ENCODE measurements around the gene LITAFD.
"Not testable (repeated sequence)": the region's sequence is repeated elsewhere in the genome, so short reads cannot be mapped to it uniquely, and the experiment has no call there.

Gene LITAFD

DNA sequence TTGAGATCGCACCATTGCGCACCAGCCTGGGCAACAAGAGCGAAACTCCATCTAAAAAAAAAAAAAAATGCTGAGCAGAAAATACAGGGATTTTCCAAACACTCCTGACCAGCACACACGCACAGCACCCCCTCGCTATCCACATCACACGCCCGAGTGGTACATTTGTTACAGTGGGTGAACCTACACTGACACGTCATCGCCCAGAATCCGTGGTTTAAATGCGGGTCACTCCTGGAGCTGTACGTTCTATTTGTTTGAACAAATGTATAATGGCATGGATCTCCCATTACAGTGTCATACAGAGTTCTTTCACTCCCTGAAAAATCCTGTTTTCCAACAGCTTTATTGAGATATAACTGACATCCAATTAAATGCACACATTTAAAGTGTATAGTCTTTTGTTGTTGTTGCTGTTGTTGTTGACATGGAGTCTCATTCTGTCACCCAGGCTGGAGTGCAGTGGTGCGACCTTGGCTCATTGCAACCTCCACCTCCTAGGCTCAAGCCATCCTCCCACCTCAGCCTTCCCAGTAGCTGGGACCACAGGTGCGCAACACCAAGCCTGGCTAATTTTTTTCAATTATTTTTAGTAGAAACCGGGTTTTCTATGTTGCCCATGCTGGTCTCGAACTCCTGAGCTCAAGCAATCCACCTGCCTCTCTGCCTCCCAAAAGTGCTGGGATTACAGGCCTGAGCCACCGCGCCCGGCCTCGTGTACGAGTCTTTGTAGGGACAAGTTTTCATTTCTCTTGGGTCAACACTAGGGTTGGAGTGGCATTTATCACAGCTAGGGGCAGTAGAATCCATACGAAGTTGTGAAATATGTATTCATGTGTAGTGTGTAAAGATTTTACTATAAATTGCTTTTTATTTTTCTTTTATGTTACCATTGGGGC lies 8.9 kb upstream of the LITAFD start:
- DNase-seq (ENCODE audit: low spot score): no peak

DNA sequence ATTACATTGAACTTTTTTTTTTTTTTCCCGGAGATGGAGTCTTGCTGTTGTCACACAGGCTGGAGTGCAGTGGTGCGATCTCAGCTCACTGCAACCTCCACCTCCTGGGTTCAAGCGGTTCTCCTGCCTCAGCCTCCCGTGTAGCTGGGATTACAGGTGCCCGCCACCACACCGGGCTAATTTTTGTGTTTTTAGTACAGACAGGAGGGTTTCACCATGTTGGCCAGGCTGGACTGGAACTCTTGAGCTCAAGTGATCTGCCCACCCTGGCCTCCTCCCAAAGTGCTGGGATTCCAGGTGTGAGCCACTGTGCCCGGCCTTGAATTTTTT lies 8.3 kb upstream of the LITAFD start:
- DNase-seq (ENCODE audit: low spot score): not testable (repeated sequence)

DNA sequence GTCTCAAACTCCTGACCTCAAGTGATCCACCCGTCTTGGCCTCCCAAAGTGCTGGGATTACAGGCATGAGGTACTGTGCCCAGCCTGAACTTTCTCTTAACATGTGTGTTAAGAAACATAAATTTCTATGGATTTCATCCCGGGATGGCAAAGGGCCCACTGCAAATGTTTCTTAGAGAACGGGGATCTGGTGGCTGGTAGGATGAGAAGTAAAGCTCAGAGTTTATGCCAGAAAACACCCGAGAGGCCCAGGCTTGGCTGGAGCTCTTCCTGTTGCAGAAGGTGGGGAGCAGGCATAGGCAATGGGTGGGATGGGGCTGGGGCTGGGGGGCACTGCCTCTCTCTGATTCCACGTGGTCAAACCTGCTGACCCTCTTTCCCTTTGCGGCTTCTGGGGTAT lies 7.8 kb upstream of the LITAFD start:
- DNase-seq (ENCODE audit: low spot score): no peak

DNA sequence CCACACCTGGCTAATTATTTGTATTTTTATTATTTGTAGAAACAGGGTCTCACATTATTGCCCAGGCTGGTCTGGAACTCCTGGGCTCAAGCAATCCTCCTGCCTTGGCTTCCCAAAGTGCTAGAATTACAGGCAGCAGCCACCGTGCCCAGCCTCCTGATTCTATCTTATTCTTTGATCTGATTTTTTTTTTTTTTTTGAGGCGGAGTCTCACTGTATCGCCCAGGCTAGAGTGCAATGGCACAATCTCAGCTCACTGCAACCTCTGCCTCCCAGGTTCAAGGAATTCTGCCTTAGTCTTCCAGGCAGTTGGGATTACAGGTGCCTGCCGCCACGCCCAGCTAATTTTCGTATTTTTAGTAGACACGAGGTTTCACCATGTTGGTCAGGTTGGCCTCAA lies 6.8 kb upstream of the LITAFD start:
- DNase-seq (ENCODE audit: low spot score): not testable (repeated sequence)

DNA sequence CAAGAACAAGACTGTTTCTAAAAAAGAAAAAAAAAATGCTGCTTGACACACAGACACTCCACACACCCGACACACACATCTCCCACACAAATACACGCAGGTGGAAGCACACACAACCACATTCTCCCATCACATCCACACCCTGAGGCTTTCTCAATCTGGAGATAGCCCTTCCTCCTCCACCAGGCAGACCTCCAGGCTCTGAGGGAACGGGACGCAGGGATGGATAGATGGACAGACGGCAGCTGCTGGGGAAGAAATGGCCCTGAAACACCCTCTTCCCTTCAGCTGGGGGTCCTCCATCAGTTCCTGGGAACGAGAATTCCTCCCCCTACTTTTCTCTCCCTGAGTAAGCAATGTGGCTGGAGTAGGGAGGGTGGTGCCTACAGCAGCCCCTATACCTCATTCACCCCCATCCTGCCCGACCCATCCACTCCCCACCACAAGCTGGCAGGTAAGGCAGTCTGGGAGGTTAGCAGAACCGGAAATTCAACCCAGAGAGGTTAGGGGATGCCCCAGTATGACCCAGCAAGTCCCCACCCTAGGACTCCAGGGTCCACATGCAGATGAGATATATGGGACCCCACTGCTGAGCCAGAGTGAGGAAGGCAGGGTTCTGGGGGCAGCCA lies 4.1 kb upstream of the LITAFD start:
- no peak for DNase-seq (ENCODE audit: low spot score)

DNA sequence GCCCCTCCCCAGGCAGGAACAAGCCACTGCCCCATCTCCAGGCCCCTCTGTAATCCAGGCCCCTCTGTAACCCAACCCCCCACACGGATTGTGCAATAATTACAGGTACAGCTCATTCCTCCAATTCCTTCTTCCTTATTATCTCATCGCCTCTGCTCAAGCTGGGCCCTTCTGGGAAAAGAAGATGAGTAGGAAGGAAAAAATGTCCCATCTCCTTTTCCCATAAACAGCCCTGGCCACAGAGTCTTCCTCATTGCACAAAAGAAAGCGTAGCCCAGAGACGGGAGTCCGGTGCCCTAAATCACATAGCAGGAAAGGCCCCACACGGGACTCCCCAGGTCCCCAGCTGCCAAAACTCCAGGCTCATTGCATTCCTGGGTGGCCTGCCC lies 3.6 kb upstream of the LITAFD start:
- DNase-seq (ENCODE audit: low spot score): no peak

DNA sequence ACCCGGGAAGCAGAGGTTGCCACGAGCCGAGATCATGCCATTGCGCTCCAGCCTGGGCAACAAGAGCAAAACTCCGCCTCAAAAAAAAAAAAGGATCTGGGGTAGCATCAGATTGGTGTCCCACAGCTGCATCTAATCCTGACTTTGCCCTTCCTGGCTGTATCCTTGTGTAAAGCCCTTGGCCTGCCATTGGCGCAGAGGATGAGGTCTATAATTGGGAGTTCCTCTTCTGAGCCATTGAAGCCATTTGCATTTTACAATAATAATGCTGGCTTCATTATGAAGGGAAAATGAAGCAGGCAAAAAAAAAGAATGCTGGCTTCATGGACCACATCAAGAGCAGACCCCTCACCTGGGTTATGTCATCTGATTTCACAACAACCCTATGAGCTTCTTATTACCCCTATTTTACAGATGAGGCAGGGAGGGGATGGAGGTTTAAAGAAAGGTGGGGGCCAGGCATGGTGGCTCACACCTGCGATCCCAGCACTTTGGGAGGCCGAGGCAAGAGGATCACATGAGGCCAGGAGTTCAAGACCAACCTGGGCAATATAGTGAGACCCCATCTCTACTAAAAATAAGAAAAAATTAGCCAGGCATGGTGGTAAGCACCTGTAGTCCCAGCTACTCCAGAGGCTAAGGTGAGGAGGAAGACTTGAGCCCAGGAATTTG lies 1.2 kb upstream of the LITAFD start:
- DNase-seq (ENCODE audit: low spot score): no peak

DNA sequence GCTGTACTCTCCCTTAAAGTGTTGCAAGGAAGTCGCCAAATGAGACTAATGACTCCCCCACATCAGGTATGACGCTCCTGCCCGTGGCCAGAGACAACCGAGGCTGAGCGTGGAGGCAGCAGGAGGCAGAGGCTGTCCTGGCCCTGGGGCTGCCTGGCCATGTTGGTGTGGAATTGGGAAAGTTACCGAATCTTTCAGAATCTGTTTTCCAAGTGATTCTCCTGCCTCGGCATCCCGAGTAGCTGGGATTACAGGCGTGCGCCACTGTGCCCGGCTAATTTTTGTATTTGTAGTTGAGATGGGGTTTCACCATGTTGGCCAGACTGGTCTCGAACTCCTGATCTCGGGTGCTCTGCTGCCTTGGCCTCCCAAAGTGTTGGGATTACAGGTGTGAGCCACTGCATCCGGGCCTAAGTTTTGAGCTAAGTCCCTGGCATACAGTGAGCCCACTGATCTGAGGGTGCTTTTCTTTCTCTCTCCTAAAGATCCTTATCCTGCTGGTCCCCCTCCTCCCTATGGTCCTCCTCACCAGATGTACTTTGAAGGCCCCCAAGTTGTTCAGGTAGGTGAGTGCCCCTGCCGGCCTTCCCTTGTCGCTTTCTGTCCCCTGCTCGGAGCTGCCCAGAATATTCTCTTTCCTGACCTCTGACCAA lies 700 bp downstream of the LITAFD start:
- DNase-seq (ENCODE audit: low spot score): no peak

DNA sequence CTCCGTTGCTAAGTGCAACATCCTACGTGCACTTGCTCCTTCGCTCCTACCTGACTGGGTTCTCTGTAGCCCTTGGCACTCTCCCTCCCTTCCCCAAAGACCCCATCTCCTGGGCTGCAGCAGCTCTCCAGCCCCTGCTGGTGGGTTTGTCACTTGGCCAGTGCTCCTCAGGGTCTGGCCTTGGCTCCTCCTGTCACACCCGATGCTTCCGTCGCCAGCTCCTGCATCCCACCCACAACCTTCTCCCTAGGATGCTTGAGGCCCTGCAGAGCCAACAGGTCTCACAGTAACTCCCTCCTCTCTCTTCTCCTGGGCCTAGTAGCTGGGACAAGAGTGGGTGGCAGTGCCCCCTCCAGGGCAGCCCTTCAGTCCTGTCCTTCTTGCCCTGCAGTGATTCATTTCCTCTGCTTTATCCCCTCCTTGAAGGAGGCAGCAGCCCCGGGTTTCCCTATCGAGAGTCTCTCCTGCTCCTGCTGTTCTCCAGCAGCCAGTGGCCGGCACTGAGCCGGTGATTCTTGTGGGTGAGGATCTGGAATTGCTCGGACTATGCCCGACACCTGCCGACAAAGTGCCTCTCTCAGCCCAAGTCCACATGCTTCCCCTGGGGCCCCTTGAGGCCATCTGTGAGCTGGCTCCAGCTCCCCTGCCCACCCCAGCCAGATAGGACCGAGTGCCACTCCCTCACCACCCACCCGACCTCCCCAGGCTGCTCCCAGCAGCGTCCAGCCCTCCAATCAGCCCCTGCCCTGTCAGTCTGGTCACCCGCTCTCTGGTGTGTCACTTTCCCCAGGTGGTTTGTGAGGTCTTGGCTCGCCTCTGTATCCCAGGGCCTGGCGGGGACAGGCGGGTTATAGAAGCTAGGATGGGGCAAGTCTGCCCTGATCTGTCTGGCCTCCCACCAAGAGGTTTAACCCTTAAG lies 3.8 kb downstream of the LITAFD start:
- DNase-seq (ENCODE audit: low spot score): no peak

DNA sequence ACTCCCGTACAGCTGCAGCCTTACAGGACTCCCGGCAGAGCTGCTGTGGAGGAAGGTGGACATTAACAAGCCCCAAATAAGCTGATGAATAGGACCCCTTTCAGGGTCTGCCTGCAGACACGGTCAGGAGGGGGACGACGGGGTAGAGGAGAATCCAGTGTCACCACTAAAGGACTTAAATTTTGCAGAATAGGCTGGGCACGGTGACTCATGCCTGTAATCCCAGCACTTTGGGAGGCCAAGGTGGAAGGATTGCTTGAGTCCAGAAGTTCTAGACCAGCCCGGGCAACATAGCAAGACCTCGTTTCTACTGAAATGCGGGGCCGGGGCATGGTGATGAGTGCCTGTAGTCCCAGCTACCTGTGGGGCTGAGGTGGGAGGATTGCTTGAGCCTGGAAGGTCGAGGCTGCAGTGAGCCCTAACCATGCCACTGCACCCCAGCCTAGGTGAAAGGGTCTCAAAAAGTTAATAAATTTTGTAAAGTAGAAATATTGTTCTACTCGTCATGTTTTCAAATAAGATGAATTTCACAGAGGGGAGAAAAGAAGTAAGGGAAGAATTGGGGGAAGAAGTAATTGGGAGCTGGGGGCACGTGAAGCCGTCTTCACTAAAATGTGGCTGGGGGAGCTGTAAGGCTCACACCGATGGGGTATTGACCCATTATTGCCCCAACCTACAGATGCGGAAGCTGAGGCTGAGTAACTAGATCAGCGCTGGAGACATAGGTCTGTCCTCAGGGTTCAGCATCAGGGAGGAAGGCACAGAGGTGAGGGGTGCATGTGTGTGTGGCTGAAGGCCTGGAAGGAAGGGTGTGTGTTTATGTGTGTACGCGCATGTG lies 4.7 kb downstream of the LITAFD start:
- DNase-seq (ENCODE audit: low spot score): no peak

DNA sequence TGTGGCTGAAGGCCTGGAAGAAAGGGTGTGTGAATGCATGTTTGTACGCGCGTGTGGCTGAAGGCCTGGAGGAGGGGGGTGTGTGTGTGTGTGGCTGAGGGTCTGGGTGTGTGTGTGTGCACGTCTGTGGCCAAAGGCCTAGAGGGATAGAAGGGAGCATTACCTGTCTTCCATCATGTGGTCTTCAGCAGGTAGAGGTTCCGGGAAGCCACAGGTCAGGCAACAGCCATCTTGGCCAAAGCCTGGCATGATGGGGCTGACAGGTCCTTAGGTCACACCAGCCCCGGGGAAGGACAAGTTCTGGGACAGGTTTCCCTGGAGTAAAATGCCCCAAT lies 5.2 kb downstream of the LITAFD start:
- no peak for DNase-seq (ENCODE audit: low spot score)

DNA sequence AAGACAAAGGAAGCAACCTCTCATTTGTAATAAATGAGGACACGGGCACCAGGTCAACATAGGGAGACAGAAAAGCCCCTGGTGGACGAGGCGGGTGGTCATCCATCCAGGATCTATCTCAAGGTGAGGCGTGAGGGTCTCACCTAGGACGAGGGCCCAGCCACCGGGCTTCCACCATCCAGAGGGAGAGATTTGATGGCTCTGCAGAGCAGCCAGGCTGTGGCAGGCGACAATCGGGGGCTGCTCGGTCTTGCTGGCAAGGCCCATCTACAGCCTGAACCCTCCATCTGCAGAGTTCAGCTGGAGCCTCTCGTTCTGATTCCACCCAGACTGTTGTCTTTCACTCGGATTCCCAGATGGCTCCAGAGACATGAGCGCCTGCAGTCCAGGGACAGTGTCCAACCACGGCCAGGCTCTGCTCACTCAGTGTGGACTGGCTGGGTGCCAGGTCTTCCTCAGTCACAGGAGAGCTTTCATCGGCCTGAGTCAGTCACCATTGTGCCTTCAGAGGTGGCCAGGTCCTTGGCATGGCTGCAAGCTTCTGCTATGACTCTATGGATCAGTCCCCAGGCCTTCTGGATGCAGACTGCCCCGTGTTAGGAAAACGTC lies 5.9 kb downstream of the LITAFD start:
- no peak for DNase-seq (ENCODE audit: low spot score)

DNA sequence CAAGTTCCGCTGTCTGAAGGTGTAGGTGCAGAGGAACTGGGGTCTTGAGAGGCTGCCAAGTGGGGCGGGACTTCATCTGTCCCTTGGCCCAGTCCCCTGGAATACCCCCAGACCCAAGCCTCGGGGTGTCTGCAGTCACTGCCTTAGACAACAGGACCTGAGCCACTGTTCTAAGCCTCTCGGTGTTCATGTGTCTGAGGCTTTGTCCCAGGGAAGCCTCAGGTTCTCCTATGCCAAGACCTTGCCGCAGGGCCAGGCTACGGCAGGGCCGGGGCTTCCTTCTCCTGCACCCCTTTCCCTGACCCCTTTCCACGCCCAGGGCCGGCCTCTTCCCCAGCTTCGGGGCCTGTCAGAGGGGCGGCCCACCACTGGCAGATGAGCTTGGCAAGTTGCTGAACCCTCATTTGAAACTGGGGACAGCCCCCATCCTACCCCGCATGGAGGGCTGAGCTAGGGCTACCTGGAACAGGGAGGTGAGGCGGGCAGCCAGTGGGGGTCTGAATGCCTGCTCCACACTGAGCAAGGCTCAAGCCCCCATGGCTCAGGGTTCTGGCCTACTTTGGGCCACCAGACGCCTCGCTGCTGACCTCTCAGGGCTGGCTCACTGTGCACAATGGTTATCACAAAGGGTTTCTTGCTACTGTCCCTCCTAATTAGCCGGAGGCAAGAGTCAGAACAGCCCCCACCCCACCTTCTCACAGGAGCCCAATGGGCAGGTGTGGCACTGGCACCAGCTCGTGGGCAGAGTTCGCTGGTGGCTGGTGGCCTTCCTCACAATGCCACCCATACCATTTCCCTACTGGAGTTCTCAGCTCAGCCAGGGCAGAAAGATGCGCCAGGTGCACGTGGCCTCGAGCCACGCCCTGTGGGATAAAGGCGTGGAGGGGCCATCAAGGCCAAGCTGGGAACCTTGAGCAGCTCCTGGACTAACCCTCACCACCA lies 7.1 kb downstream of the LITAFD start:
- no peak for DNase-seq (ENCODE audit: low spot score)

DNA sequence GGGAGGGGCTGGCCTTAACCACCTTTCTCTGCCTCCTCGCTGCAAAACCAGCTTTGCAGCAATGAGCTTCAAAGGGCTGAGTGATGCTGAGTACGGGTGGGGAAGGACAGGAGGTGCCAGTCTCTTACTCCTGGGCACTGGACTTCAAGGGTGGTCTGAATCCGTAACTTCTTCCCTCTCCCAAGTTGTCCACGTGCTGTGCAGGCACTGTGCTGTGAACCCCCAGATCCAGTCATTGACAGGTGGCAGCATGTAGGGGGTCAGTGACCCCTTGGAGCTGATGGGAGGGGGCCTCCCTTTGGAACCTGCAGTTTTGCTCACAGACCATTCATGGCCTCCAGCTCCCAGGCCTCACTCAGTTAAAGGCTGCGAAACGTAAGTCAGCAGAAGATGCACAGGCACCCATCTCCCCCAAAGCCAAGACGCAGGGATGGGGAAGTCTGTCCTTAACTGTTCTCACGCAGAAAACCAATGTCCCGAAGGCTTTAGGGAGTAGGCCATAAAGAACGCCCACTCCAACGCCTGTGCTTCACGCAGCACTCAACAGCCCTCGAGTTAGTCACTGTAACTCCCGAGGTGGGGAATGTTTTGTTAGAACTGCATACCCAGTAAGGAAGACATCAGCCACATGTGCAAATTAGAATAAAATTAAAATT lies 7.9 kb downstream of the LITAFD start:
- no peak for DNase-seq (ENCODE audit: low spot score)

DNA sequence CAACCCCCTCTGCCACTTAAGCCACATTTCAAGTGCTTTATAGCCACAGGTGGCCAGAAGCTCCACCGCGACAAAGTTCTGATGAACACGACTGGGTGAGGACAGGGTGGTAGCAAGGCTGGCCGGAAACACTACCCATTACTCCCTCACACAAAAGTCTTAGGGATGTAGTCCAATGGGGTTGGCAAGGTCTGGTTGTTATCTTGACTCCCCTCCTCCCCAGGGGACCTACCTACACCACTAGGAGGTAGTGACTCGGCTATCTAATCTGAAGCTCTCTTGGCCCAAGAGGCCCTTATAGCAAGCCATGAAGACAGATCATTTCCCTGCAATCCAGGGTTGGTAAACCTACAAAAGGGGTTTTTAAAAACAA lies 8.4 kb downstream of the LITAFD start:
- no peak for DNase-seq (ENCODE audit: low spot score)

DNA sequence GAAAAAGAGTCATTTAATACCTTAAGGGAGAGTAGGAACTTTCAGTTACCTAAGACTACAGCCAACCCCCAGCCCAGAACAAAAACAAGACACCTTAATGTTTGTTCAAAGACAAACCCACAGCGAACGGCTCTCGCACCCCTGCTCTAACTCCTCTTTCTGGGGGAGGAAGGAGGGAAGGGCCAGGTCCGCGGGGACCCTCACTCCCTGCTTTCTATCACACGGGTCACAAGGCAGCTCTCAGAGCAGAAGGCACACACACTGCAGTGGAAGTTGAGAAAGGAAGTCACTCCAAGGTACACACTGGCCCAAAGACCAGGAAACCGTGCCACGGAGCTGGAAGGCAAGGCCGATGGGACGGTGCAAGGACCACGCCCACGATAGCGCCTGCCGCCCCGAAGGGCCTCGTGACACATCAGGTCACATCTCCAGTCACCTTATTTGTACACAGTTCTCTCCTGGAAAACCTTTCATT lies 10.0 kb downstream of the LITAFD start:
- no peak for DNase-seq (ENCODE audit: low spot score)

DNA sequence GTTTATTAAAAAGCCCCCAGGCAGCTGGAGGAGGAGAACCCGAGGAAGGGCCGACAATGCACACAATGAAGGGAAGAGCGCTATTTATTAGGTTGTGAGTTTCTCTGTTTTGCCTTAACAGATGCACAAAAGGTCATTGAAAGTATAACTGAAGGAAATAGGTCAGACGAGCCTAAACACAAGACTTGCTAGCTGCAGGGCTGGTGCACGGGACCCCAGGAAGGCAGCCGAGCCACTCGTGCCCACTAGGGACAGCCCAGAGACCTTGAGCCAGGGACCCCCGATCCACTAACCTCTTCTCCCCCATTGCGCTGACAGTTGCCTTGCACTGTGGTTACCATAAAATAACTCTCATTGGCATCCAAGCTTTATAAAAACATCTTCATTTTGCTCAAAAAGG lies 11.3 kb downstream of the LITAFD start:
- no peak for DNase-seq (ENCODE audit: low spot score)

DNA sequence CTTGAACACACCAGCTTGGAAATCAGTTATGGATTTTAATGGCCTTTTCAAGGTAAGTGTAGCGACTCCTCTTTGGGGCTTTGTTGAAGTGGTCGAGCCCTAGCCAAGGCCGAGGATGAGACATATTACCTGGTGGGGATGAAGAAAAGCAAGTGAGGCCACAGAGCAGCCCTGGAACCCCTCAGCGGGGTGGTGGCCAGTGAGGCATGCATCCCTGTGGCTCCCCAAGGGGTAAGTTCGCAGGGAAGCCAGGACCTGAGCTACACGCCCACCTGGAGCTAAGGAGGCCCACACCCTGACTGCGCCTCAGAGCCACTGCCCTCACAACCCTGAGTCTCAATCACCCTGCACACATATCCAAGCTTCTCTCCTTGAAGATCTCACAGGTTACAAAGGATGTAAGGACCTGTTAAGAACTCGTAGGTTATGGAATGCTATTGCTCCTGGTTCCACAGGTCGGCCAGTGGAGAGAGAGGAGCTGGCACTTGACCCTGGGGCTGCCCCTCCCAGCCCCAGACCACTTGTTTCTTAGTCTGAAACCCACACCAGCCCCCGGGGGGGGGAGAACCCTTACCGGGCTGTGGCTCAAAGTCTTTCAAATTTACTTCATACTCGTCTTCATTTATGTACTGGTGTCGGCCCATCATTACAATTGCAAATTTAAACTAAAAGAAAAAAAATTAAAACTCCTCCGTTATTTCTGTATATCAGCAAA lies 12.0 kb downstream of the LITAFD start:
- no peak for DNase-seq (ENCODE audit: low spot score)

Data from HuH-7 (cell line).